Measurements from ENCODE around the gene SV2B.

SV2B gene

GRCh38 chr15:91319371-91320059 lies 219.5 kb downstream of the SV2B start:
- no peak overlapping the region for H3K4me3 ChIP-seq (ENCODE audit: low read length)
- TF ChIP-seq, protein P1, sequence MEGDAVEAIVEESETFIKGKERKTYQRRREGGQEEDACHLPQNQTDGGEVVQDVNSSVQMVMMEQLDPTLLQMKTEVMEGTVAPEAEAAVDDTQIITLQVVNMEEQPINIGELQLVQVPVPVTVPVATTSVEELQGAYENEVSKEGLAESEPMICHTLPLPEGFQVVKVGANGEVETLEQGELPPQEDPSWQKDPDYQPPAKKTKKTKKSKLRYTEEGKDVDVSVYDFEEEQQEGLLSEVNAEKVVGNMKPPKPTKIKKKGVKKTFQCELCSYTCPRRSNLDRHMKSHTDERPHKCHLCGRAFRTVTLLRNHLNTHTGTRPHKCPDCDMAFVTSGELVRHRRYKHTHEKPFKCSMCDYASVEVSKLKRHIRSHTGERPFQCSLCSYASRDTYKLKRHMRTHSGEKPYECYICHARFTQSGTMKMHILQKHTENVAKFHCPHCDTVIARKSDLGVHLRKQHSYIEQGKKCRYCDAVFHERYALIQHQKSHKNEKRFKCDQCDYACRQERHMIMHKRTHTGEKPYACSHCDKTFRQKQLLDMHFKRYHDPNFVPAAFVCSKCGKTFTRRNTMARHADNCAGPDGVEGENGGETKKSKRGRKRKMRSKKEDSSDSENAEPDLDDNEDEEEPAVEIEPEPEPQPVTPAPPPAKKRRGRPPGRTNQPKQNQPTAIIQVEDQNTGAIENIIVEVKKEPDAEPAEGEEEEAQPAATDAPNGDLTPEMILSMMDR (IDR thresholded peaks at IDR 0.05; ENCODE audit: insufficient read depth, low read depth, low read length, missing control alignments) = no peak
- DNase-seq (ENCODE audit: low read depth) = no peak

- TF ChIP-seq, protein P1 (IDR thresholded peaks at IDR 0.05; ENCODE audit: insufficient read depth, low read depth, low read length, missing control alignments) = no peak
- no peak overlapping the region for H3K4me3 ChIP-seq (ENCODE audit: low read length)
- no peak for DNase-seq (ENCODE audit: low read depth)
Measured at GRCh38 chr15:91320101-91320500, 220.0 kb downstream of the SV2B start.

DNA sequence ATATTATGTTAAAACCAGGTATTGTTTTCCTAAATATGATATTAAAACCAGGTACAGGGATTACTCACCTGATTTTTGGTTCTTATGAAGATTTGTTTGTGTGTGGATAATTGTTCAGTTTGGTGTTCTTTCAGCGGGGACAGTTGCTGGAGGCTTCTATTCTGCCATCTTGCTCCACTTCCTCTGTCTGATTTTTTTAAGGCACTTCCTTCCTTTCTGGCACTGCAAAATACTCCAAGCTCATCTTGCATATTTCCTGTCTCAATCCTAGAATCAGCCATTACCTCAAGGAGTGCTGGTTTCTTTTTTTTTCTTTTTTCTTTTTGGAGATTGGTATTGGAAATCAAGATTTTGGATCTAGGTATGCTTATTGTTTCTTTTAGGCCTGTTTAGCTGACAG lies 229.9 kb downstream of the SV2B start:
- H3K4me3 ChIP-seq (ENCODE audit: low read length) = no peak overlapping the region
- TF ChIP-seq, protein P1 (IDR thresholded peaks at IDR 0.05; ENCODE audit: insufficient read depth, low read depth, low read length, missing control alignments) = no peak
- no peak for DNase-seq (ENCODE audit: low read depth)

GRCh38 chr15:91331581-91331980 lies 231.5 kb downstream of the SV2B start:
- DNase-seq (ENCODE audit: low read depth) = no peak
- TF ChIP-seq, protein P1 (IDR thresholded peaks at IDR 0.05; ENCODE audit: insufficient read depth, low read depth, low read length, missing control alignments) = no peak
- H3K4me3 ChIP-seq (ENCODE audit: low read length) = no peak overlapping the region

- no peak overlapping the region for H3K4me3 ChIP-seq (ENCODE audit: low read length)
- TF ChIP-seq, protein P1 (IDR thresholded peaks at IDR 0.05; ENCODE audit: insufficient read depth, low read depth, low read length, missing control alignments) = no peak
- no peak for DNase-seq (ENCODE audit: low read depth)
Measured at GRCh38 chr15:91335702-91336101, 235.6 kb downstream of the SV2B start.

DNA sequence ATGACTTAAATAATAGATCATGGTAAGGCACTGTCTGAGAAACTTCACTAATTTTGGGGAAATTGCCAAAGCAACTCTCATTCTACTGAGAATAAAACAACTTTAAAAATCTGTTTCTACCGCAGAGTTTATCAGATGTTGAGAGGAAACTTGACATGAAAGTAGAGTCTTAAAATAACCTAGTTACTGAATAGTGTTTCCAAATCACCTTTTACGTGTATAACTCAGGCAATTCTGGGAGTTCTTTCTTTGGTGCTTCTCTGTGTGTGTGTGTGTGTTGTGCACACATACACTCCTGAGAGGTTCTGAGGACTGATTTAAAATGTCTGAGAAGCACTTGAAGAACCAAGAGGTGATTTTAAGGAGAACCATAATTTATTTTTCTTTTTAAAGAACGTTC lies 236.6 kb downstream of the SV2B start:
- TF ChIP-seq, protein P1 (IDR thresholded peaks at IDR 0.05; ENCODE audit: insufficient read depth, low read depth, low read length, missing control alignments) = no peak
- H3K4me3 ChIP-seq (ENCODE audit: low read length) = no peak overlapping the region
- DNase-seq (ENCODE audit: low read depth) = no peak

DNA sequence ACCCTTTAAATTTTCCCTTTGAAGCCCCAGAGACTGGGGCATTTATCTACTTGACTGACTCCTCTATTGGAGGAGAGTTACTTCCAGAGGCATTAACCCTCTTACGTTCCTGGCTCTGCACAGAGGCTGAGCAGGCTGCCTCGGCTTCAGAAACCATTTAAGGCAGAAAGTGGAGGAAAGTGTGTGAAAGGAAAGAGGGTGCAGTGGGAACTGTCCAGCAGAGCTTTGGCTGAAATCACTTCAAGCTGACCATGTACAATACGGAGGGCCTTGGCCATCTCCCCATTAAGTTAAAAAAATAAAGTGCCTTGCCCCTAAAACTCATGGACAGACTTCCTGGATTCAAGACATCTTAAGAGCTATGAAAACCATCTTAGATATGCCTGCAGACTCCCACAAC lies 238.7 kb downstream of the SV2B start:
- H3K4me3 ChIP-seq (ENCODE audit: low read length) = no peak overlapping the region
- DNase-seq (ENCODE audit: low read depth) = peak; percentile 21
- TF ChIP-seq, protein P1 (IDR thresholded peaks at IDR 0.05; ENCODE audit: insufficient read depth, low read depth, low read length, missing control alignments) = no peak

Measured in epithelial cell of esophagus (primary cell).